Fibroblast of the aortic adventitia (primary cell): ENCODE results near the gene RASSF6. TPM values are rescaled to one million over a fixed set of nuclear protein-coding genes. Genes with fewer than 3 reads are reported as not detected.
"Not testable (repeated sequence)": the region's sequence is repeated elsewhere in the genome, so short reads cannot be mapped to it uniquely, and the experiment has no call there.

ENCODE experiments used
- DNase-seq: peaks from one replicate; pipeline ENCODE4 v3.0.0-alpha.2; 2010; ENCODE audit warnings: low read depth
- H3K4me3 ChIP-seq: 2 replicates; pipeline ENCODE4 v1.5.1; 2011; ENCODE audit warnings: low read depth, mild to moderate bottlenecking, control low read depth, low read length, moderate library complexity
- CTCF ChIP-seq: IDR thresholded peaks from 2 replicates; pipeline ENCODE4 v1.5.1; 2011; ENCODE audit warnings: mild to moderate bottlenecking, low read length, control low read depth, inconsistent platforms; ENCODE audit not compliant: insufficient read depth
- total RNA-seq: library from RNA; depleted of rRNA; stranded (reverse); fragments of >200 nt; gene quantifications from 2 replicates; pipeline ENCODE4 v1.2.3, GENCODE V29; 2012; ENCODE audit warnings: low replicate concordance

The RASSF6 gene
- not detected in 2 replicates for total RNA-seq

- peak within 1 kb of the TSS; percentile 4 for H3K4me3 ChIP-seq
- no peak for DNase-seq
- TF ChIP-seq CTCF, result no peak
Measured at GRCh38 chr4:73620115-73620792, at the start of gene RASSF6. RASSF6 (minus strand) TSS chr4:73620436; CDS start chr4:73611795, 8,641 bp downstream.

GRCh38 chr4:73669410-73670183, 49.4 kb upstream of the RASSF6 start:
- no peak overlapping the region for H3K4me3 ChIP-seq
- peak; percentile 69 for DNase-seq
- no peak for TF ChIP-seq CTCF

DNA sequence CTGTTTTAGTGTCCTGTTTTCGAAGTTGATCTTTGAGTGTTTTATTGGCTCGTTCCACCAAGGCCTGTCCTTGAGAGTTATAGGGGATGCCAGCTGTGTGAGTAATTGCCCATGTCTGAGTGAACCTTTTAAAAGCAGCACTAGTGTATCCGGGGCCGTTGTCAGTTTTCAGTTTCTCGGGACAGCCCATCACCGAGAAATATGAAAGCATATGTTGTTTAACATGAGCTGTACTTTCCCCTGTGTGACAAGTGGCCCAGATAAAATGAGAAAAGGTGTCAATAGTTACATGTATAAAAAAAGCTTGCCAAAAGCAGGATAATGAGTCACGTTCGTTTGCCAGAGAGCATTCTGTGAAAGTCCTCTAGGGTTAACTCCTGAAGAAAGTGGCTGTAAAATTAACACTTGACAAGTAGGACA, 48.6 kb upstream of the RASSF6 start:
- DNase-seq, result peak; percentile 43
- no peak overlapping the region for H3K4me3 ChIP-seq
- TF ChIP-seq CTCF, result no peak

DNA sequence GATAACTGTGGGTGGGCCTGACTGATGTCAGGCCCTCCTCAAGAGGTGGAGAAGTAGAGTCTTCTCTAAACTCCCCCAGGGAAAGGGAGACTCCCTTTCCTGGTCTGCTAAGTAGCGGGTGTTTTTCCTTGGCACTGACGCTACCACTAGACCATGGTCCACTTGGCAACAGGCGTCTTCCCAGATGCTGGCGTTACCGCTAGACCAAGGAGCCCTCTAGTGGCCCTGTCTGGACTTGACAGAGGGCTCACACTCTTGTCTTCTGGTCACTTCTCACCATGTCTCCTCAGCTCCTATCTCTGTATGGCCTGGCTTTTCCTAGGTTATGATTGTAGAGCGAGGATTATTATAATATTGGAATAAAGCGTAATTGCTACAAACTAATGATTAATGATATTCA, 45.7 kb upstream of the RASSF6 start:
- not testable (repeated sequence) for H3K4me3 ChIP-seq, DNase-seq

DNA sequence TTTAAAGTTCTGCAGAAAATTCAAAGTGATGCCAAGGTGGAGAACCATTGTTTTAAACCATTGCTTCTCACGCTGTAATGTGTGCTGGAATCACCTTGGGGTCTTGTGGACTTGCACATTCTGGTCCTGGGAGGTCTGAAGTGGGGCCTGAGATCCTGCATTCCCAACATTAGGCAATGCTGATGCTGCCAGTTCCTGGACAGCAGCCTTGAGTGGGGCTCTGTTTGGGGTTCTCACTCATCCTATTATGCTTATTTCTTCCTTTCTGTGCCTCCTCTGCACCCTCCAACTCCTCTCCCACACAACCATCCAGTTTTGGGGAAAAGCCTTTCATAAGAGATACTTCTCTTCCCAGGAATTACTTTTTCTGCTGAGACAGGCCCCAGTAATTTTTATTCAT, 44.2 kb upstream of the RASSF6 start:
- DNase-seq, result peak; percentile 27
- H3K4me3 ChIP-seq, result no peak overlapping the region
- TF ChIP-seq CTCF, result no peak

DNA sequence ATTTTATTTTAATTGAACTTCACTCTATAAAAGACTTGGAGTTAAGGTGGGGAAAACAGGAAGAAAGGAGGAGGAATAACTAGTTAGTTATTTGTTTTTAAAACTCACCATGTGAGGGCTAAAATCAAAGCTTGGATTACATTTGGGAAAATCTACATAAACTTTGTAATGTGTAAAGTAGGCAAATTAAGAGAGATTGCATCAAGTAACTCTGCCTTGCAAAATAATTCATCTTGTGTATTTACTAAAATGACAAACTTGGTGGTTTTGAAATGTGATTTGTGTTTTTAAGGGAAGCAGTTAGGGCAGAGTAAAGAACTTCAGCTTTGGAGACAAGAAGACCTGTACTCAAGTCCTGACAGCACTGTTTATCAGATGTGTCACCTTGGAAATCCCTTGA, 43.3 kb upstream of the RASSF6 start:
- no peak for TF ChIP-seq CTCF
- DNase-seq, result no peak
- H3K4me3 ChIP-seq, result no peak overlapping the region

DNA sequence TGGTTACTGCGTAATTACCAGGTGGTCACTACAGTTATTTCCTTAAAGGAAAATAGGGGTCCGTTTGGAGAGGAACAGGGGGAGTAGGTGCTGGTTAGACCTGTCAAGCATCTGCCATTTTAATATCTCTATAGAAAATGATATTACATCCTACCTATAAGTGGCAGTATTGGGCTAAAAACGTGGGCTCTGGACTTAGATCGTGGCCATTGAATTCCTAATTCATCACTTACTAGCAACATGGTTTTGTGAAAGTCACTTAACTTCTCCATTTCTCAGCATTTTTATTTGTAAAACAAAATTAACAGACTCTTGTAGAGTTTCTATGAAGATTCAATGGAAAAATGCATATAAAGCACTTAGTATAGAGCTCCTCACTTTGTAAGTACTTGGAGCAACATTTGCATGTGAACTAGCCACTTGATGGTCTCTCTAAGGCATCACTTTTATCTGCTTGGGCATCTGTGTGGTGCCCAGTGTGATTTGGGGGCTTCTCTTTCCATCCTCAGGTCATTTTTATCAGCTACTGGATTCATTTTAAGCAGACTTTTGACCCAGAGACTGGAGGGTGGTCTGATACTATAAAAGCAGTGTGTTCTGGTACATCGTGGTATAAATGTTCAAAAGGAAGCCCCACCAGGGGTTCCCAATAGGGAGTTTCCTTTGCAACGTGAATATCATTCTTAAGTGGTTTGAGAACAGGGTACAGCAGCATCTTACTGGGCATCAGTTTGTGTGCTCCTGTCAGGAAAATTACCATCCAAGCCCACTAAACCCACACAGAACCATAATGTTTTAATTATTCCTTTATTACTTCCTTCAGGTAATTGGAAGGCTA, 42.7 kb upstream of the RASSF6 start:
- H3K4me3 ChIP-seq, result no peak overlapping the region
- peak; percentile 85 for DNase-seq

More for the DNA sequence above, 42.7 kb upstream of the RASSF6 start:
- peak; percentile 47 for TF ChIP-seq CTCF
